Suppressor macrophage treated with lipopolysaccharide for 4 hours (primary cell): ENCODE measurements around the gene RPGRIP1L.

Experiments
- DNase-seq: peaks from one replicate; pipeline ENCODE4 v3.0.0-alpha.2; 2020

The RPGRIP1L gene

DNA sequence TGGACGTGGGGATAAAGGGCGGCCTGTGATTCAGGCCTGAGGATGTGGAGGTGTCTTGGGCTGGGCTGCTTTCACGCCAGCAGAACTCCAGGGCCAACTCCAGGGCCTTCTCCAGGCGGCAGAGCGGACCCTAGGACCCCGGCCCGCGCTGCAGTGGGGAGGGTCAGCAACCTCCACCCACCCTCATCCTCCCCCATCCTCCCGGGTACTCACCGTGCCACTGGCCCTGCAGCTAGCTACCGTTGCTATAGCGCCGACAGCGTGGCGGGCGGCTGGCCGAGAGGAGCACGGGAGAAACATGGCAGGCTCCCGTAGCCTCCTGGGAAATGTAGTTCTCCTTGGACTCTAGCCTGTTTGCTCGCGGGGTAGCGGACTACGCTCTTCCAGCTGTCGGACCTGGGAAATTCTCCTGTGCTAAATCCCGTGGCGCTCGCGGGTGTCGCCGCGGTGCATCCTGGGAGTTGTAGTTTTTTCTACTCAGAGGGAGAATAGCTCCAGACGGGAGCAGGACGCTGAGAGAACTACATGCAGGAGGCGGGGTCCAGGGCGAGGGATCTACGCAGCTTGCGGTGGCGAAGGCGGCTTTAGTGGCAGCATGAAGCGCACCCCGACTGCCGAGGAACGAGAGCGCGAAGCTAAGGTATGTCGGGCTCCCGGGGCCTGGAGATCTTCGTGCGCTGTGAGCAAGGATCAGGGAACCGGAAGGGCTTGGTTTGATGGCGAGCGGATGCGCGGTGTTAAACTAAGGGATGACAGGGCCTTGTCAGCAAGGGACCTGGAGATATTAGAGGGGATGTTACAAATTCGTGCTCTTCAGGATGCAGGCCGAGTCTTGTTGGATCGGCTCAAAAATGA is at the start of gene RPGRIP1L, which contains the start of gene FTO:
RPGRIP1L (minus strand) TSS at position 270 of the 855 bp plus-strand sequence. CDS start 3,136 bp downstream, outside the sequence.
FTO (plus strand) TSS at position 567 of the 855 bp plus-strand sequence.
- peak; percentile 99 for DNase-seq

DNA sequence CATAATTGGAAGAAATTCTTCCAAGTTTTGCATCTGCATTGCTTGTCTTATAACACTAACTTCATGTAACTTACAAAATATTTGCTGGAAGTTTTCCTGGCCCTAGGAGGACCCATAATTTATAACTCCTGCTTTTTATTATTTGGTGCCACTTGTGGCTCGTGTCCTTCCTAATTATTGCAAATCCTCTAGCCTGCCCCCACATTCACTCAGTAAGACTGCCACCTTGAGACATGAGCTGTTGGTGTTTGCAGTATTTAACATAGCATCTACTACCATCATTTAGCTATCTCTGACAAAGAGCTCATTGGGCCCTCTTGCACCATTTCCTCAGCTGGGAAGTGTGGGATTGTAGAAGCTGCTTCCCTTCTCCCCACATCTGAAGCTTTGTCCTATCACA is 49.8 kb upstream of the RPGRIP1L start:
- no peak for DNase-seq

DNA sequence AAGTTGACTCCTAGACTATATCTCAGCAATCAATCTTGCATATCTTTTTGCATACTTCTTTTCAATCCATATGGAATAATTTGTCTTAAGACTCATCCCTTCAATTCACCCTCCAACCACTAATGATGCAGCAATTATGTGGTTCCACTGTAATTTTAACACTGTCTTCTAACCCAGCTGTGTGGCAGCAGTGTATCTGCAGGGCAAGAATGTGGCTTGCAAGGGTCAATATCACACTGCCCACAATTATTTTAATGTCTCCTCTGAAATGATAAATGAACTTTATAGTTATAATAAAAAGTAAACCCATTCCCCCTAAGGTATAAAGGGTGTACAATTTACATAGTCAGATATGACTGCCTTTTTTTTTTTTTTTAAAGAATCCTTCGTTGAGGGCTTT is 48.9 kb upstream of the RPGRIP1L start:
- no peak for DNase-seq

DNA sequence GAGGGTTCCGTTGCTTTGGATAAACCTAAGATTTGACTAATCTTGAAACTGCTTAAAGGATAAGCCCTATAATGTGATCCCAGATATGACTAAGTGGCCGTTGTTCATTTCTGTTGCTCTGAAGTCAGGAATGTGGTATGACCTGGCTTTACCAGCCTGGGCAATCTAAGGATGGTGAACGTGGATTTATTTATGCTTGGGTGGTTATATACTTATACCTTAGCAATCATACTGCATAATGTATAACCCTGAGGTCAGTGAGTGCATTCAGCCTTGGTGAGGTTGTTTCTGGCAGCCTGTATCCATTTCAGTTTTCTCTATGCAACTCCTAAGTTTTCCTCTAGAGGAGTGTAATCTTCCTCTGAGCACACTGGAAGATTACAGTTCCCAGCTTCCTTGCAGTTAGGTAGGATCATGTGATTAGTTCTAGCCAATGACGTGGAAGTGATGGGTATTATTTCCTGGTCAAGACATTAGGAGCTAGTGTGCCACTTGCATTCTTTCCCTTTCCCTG is 42.2 kb upstream of the RPGRIP1L start:
- DNase-seq, result no peak

DNA sequence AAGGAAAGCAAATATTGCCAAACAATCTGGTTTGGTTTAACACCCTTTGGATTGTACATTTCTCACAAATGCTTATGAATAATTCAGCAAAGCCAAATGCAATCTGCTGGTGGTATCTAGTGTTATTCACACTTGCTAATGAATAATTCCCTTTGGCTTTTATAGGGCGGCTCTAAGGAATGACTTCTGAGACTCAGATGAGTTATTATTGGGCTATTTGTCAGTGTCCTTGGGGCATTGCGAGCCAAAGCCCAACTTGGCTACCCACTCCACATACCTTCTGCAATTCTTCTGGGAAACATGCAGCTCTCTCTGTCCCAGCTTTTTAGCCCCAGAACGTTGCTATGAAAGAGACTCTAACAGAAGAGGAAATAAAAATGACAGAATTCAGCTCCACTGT is 41.4 kb upstream of the RPGRIP1L start:
- DNase-seq, result no peak

DNA sequence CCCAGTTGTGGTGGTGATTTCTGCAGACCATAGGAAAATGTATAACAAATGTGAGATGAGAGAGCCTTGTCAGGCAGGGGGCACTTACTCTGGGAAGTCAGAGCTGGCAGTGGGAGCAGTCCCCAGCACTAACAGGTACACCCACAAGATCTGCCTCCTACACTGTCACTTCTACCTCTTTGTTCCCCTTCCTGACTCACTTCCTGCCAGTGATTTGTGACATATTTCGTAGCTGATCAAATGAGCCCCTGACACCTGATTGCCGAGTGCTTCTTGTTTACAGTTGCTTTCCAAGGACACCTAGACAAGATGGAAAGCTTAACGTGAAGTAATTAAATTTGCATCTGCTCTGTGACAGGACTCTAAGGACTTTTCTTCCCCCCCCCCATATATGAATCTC is 40.8 kb upstream of the RPGRIP1L start:
- no peak for DNase-seq

DNA sequence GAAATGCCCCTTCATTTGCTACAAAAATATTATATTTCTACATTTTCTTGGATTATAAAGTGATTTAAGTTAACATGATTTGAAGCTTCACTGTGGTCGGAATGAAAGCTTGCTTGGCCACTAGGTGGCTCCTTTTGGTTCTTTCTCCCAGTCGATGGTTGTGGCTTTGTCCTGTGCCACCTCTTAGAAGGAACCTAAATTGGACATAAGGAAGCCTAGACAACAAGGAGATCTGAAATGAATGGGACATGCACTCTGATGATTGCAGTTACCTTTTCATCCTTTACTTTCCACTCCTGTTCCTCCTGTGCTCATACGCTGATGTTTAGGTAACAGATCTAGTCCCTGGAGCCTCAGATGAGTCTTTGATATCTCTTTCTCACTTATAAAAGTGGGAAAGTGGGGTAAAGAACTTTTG is 39.5 kb upstream of the RPGRIP1L start:
- peak; percentile 27 for DNase-seq

DNA sequence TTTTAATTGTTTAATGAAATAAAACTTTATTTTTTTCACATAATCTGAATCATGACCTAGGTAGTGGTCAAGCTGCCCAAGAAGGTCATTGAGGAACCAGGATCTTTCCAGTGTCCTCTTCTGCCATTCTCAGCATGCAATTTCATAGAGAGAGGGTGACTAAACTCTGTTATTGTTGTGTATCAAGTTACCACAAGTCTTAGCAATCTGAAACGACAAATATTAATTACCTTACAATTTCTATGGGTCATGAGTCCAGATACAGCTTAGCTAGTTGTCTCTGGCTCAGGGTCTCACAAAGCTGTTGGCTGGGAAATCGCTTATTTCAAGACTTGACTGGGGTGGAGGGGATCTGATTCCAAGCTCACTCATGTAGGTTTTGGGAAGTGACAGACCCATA is 37.9 kb upstream of the RPGRIP1L start:
- DNase-seq, result no peak

DNA sequence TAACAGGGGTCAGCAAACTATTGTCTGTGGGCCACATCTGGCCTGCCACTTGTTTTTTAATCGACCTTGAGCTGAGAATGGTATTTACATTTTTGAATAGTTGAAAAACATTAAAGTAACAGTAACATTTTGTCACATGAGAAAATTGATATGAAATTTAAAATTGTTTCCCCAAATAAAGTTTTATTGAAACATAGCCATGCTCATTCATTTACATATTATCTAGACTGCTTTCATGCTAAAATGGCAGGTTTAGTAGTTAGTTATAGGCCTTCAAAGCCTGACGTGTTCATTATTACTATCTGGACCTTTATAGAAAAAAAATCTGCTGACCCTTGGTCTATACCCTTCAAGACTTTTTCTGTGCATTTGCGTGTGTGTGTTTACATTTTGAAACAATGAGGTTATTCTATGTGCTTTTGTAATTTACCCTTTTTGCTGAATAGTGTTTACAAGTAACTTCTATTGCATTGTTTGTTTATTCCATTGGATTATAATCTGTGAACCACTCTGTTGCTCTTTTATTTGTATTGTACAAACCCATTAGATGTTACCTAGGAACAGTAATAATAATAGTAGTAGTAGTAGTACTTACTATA is 37.4 kb upstream of the RPGRIP1L start:
- no peak for DNase-seq

DNA sequence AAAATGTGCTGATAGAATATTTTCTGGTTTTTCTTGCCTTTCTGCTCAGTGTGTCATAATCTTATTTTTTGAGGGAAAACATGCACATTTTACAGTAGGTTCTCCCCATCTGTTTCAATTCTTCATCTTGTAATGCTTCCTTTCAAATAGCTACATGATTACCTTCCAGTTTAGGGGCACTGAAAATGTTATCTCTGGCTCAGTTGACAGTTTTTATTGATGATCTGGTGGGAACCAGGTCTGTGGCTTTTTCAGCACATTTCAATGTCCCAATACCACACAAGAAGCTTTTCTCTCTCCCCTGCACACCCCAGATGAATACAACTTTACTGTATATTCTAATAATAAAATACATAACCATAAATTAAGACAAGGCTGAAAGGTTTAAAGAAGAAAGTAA is 36.8 kb upstream of the RPGRIP1L start:
- no peak for DNase-seq

DNA sequence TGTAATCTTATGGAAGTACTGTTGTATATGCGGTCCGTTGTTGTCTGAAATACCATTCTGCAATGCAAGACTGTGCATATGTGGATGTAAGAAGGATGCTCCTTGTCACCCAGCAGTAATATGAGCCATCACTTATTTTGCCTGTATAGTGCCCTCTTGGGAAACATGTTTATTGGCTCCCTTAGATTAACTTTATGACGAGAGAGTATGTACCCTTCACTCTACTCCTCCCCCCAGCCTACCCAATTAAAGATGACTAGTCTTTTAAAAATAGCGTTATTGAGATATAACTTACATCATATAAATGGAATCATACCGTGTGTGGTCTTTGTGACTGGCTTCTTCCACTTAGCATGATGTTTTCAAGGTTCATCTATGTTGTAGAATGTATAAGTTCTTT is 33.9 kb upstream of the RPGRIP1L start:
- DNase-seq, result no peak

DNA sequence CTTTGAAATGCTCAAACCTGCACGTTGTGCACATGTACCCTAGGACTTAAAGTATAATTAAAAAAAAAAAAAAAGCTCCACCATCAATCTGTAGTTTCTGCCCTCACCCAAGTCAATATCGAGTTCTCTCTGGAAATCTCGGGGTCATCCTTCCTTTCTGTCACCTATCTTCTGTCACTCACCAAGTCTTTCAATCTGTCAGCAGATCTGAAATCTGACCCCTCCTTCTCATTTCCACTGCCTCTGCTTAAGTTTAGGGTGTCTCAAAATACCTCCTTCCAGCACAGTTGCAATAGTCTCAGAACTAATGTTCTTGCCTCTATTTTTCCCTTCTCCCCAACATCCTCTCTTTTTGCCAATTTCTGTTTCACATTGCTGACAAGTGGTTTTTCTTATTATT is 32.6 kb upstream of the RPGRIP1L start:
- no peak for DNase-seq

DNA sequence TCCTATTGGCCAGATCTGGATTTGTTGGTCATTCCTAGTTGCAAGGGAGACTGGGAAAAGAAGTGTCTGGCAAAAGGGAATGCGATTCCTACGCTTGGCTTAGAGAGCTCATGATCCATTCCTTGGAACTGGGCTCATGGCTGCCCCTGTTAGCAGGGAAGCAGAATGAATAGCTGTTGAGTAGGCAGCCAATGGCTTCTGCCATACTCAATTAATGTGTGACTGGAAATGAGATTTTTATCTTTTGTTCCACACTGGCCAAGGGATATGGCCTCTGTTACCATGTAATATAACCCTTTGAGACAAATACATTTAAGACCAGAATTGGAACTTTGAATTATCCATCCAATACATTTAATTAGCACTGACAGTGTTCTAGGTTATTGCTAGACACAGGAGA is 31.2 kb upstream of the RPGRIP1L start:
- DNase-seq, result no peak

DNA sequence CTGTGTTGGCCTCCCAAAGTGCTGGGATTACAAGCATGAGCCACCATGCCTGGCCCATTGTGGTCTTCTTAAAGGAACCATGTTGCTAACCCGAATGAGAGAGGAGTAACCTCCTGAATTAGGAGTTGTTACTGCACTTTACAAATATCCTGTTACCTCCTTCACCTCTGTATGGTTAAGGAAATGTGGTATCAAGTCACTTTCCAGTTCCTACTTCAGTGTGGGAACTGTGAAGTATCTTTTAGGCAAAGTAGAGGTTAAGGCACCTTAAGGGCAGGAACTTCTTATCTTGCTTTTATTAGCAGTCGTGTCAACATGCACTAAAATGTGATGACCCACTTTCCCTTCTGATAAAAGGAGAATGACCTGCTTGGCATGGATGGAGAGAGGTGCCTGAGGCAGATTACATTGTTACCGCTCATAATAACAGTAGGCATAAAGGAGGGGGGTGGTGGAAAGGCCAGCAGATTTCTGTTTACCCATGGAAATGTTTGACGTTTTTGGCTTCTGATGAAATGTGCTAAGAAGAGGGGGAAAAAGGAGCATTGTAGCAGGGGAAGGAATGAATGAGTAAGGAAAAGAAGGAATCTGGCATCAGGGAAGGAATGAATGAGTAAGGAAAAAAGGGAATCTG is 28.8 kb upstream of the RPGRIP1L start:
- no peak for DNase-seq

DNA sequence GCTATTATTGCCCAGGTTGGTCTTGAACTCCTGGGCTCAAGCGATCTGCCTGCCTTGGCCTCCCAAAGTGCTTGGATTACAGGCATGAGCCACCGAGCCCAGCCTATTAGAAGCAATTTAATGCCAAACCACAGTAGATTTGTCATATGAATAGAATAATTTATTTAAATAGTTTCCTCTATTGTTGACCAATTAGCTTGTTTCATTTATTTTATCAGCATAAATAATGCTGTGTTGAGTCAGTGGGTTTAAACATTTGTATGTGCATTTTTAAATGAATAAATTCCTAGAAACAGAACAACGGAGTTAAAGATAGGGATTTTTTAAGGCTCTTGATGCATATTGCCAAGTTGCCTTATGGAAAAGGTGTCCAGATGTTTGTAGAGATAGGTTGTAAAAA is 27.0 kb upstream of the RPGRIP1L start:
- DNase-seq, result no peak

DNA sequence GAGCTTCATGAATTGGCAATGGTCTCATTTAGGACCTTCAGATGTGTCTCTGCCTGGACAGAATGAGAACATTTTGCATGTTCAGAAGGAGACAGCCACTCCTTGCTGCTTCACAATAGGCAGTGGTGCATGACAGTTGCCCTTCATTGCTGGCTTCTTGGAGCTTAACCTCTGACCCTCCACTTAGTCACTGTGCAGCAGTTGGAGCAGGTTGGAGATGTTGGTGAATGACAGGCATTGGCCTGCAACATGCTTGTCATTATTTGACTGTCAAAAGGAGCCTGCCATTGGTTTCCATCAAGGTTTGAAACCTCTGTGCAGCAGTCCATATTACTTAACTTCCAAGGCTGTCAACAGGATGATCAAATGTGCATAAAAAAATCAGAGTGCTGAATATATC is 23.0 kb upstream of the RPGRIP1L start:
- DNase-seq, result no peak

DNA sequence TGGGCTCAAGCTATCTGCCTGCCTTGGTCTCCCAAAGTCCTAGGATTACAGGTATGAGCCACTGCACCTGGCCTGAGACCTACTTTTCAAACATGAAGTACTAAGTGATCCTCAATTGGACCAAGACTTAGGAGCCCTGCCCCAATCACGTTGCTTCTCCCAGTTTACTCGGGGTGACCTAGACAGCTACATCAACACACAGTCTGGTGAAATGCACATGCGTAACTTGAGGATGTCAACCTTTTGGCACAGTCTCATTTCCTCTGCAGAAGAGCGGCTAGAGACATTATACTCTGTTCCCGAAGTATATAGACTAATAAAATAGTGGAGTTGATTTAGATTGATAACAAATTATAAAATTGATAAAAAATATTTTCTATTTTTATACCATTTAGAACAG is 17.4 kb upstream of the RPGRIP1L start:
- DNase-seq, result no peak

DNA sequence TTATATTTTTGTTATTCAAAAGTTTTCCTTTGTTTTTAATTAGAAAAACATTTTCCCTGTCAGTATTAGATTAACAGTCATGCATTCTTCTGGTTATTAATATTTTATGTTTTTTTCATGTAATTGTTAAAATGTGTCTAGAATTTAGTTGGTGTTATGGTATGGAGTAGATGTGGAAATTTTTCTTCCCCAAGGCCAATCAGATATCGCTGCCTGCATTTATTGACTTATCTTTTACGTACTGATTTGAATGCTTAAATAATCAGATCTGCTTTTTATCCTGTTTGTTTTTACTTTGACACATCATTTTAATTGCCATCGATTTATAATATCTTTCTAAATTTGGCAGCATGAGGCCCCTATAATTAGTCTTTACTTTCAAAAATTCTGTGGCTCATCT is 13.9 kb upstream of the RPGRIP1L start:
- DNase-seq, result no peak

DNA sequence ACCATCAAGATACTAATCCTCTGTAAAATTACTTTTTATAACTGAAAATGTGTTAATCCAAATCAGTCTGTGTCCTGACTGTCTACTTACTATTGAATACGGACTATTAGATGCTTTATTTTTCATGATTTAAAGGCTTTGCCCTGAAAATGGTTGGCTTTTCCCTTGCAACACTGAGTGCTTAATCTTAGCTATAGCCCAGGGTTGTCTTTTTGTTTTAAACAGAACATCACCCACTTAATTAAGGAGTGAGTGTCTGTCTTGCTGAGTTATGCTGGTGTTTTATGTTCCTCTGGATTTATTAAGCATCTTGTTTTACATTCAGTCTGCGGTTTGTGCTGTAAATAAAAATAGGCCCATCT is 11.3 kb upstream of the RPGRIP1L start:
- DNase-seq, result no peak

DNA sequence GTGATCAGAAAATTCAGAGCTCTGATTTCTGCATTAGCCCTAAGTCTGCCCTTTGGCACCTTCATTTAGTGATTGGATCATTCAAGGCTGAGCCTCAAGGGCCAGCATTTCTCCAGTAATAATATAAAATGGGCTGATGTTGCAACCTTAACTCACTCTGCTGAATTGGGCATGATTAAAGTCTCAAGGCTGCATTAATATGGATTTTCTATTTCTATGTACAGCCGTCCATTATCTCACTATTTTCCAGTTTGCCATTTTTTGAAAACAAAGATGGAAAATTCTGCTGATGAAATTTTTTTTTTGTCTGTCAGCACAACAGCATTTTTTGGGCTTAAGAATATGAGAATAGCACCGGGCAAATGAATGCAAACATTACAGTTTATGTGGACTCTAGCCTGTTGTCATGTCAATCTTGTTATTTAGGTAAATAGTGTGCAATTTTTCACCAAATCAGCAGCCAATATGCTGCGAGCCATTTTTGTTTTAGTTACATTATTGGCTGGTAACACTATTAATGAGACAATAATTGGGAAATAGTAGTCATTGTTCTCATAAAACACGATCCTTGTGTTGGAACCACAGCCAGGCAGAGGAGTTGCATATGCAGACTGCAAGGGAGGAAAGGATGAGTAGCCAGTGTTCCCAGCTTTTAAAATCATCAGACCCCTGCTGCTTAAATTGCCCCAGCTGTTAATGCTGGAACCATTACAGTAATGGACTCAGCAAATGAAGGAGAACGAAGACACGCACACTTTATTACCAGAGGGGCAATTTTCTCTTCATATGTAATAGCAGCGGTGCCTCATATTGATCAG is 10.8 kb upstream of the RPGRIP1L start:
- no peak for DNase-seq

DNA sequence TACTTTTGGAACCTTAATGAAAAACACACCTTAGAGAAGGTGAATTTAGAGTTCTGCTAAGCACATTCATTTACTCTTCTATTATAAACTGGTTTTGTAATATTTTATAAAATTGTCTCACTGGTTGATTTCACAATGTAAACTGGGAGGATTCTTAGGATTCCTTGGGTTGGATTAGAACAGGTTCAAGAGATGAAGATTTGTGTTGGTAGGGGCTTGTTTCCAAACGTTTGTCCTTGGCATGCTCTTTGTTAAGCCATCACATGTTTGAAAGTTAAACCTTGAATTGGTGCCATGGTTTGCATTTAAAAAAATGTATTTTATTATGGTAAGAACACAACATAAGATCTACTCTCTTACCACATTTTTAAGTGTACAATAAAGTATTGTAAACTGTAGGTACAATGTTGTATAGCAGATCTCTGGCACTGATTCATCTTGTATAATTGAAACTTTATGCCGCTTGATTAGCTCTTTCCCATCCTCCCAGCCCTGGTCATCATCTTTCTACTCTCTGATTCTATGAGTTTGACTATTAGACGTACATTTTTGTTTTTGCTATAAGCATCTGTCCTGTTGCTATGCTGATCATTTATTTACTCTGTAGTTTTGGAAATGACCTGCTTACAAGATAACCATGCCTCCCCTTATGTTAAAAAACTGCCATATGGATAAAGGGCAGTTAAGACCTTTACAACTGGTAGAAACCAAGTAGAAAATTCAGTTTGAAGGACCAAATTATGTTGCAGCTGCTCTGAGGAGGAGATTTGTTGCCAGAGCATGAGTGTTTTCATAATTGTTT is 9.9 kb upstream of the RPGRIP1L start:
- no peak for DNase-seq

DNA sequence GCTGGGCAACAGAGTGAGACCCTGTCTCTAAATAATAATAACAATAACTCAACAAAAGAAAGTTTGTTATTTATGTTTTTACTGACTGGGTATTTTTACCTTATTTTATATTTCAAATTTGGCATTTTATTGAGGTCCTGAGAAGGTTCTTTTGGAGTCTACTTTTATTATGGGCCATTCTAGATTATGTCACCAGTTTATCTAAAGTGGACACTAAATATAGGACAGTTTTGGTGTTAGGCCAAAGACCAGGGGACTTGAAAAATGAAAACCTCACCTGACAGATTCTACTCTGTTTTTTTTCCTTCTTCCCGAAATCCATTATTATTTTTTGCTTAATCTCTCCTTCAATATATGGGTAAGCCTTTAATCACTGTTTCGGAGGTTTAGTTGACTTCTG is 8.4 kb upstream of the RPGRIP1L start:
- no peak for DNase-seq
